Activated CD4-positive, alpha-beta T cell treated with anti-CD3 and anti-CD28 coated beads for 48 hours (primary cell): ENCODE data around the gene REPS2.

Source experiments
- DNase-seq: peaks from one replicate; pipeline ENCODE4 v3.0.0-alpha.2; 2020

Gene REPS2

DNA sequence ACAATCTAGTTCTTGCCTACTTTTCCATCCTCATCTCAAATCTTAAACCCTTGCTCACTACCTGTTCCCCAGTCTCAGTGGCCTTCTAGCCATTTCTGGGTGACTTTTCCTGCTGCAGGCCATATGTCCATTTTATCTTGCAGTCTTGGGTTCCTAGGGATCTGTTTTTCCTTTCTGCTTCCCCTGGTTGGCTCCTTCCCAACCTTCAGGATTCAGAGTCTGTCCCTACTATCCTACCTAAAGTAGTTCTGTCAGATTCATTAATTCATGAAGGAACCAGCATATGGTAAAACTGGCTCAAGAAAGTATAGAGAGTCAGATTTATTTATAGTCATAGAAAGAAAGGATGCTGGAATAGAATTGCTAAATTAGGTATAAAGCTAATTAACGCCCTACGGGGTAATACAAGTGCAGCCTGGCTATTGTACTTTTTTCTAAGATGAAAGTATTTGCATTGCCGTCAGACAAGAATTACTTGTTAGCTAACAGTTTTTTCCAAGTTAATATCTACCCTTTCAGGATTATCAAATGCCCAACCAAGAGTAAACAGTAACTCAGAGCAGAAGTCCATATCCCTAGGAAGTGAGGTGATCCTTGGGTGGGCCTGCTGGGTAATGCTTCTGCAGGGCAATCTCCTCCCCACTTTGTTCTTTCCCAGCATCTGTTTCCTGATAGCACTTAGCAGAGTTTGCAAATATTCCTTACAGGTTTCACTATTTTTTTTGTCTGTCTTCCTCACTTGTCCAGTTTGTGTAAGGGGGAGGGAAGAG is 63.6 kb downstream of the REPS2 start:
- no peak for DNase-seq

DNA sequence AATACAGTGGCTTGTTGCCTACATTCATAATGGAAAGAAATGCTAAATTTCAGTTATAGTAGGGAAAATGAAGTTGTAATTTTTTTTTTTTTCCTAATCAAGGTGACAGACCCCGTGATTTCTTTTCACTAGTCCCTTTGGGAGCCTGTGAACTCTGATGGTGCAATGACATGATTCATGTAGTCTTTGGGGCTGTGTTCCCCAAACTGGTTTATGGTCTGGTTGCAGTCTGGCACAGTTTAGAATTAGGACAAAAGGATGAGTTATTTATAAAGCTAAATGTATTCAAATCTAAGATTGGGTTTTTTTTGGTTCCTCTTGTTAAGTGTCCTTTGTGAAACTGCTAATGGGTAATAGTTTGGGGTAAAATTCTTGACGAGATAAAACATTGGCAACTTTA is 66.0 kb downstream of the REPS2 start:
- DNase-seq = no peak

DNA sequence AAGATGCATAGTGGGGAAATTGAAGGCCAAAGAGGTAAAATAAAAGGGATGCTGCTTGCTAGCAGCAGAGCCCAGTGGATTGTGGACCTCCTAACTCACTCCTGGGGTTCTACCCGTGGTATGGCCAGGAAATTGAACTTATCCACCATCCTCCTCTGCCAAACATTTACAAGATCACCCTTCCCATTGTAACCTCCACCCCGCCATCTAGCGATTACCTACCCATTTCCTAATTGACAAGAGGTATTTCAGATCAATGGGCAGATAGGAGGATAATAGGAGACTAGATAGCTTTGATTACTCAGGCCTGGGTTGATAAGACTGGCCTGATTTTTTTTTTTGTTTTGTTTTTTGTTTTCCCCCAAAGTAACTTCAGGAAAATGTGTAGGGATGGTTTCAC is 67.8 kb downstream of the REPS2 start:
- no peak for DNase-seq

DNA sequence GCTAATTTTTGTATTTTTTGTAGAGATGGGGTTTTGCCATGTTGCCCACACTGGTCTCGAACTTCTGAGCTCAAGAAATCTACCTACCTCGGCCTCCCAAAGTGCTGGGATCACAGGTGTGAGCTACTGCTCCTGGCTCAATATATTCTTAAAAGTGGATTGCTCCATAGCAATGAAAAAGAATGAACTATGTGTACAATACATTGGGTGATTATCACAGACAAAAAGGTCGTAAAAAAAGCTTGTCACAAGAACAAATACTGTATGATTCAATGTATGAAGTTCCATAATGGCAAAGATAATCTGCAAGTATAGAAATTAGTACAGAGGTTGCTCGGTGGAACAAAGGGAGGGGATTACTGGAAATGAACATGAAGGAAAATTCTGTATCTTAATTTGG is 70.7 kb downstream of the REPS2 start:
- no peak for DNase-seq

DNA sequence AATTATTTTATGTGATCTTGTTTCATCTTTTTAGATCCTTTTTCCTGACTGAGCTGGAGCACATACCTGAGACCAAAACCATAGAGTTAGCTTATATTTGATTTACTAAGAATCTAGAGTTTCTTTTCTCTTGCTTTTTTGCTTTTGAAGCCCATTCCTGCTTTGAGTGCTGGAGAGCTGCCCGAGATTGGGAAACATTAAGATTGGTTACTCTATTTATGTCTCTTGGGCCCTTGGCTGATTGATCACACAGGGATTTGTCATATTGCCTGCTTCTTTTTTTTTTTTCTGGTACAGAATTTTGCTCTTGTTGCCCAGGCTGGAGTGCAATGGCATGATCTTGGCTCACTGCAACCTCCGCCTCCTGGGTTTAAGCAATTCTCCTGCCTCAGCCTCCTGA is 73.9 kb downstream of the REPS2 start:
- DNase-seq = no peak

GRCh38 chrX:17020851-17021821 is 74.7 kb downstream of the REPS2 start:
- no peak for DNase-seq

DNA sequence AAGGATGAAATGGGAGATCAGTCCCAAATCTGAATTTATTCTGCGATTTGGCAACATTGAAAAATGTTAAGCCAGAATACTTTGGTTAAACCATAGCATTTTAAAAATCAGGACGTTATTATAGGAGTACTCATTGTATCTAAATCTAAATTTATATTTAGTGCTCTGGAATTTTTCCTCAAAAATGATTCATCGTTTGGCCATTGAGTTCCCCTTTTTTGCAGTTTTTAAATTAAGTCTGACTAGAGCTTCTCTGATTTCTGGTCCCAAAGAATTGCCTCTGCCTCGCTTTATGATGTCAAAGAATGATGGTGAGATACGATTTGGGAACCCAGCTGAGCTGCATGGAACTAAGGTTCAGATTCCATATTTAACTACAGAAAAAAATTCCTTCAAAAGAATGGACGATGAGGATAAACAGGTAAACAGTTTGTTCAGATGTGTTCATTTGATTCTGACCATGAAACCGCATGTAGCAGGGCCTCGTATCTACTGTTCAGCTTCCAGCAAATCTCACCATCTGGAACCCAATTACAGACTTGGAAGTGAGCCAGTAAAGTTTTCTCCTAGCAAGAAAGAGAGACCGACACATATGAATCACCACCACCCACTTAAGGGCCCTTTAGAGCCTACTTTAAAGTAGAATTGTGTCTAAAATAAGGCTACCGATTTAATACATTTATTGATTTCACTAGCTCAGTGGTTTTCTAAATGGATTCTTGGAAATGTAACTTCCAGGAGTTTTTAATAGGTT is 75.6 kb downstream of the REPS2 start:
- no peak for DNase-seq

DNA sequence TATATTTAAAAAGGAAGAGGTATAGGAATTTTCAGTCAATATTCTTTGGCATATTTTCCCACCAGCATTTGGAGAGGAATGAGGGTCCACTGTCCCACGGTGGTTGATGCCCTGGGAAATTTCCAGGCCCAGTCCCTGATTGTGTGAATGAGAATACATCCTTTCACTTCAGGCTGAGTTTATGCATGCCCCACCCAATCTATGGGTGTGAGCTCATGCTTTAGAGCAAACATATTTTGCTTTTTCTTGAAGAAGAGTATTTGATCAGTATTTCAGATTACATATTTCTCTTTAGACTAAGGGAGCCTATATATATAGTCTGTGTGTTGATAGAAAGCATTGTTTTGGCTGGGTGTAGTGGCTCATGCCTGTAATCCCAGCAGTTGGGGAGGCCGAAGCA is 77.2 kb downstream of the REPS2 start:
- DNase-seq = no peak

DNA sequence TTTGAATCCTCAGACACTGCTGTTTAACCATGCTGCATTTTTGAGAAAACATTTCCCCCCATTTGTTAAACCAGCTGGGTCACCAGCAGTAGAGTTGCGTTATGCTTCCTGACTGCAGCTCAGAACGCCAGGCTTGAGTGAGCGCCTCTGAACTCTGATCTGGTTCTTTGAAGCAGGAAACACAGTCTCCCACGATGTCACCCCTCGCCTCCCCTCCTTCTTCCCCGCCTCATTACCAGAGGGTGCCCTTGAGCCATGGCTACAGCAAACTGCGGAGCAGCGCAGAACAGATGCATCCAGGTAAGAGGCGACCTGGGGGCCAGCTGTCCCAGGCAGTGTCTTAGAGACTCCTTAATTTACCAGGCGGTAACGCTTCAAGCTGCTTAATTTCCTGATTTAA is 78.4 kb downstream of the REPS2 start:
- DNase-seq = no peak

GRCh38 chrX:17025621-17026302 is 79.3 kb downstream of the REPS2 start:
- DNase-seq = no peak

DNA sequence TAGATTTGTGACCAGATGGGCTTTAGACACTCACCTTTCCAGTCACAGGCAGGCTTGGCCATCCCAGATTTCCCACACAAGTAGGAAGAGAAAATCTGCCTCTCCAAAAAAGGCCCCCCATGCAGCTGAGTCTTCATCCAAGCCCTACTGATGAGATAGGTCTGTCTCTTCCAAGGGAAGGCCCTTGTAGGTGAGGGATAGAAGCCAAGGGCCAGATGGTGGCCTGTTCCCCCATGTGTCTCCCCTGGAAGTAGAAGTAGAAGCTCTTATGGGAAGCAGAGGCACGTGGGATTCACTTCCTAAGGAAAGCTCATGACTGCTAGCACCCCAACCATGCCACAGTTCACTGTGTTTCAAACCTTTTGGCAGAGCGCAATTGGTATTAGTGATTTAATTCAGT is 81.5 kb downstream of the REPS2 start:
- no peak for DNase-seq

DNA sequence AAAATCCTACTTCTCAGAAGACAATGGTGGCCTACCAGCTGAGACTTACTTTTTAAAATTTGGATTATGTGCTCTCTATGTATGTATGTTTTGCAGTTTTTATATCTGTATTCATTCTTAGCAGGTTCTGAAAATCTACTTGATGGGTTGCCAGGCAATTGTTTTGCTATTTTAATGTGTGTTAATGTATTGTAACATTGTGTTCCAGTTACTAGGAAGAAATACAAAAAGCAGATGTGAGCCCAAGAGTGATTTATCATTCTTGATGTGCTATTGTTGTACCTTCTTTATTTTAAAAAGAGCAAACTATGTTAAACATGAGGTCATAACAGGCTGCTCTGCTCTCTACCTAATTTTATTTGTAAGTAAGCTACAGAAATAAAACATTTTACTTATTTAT is 81.9 kb downstream of the REPS2 start:
- no peak for DNase-seq

DNA sequence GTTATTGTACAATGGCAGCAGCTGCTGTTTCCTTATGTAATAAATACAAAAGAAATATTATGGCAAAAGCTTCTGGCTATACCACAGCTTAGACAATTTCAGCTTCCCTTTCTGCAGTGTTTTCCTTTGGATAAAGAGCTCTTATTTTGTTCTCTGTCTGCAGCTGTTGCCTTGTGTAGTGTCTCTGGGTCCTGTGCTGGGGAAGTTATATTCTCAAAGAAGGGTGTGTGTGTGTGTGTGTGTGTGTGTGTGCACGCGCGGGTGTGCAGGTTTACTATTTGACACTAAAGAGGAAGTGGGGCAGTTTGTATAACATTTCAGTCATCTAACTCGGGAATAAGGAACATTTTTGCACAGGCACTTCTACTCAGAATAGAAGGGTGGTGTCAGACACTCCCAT is 83.6 kb downstream of the REPS2 start:
- no peak for DNase-seq

GRCh38 chrX:17030580-17031270 is 84.3 kb downstream of the REPS2 start:
- DNase-seq = no peak

GRCh38 chrX:17031827-17032226 is 85.4 kb downstream of the REPS2 start:
- no peak for DNase-seq

GRCh38 chrX:17032351-17032750 is 85.9 kb downstream of the REPS2 start:
- no peak for DNase-seq

DNA sequence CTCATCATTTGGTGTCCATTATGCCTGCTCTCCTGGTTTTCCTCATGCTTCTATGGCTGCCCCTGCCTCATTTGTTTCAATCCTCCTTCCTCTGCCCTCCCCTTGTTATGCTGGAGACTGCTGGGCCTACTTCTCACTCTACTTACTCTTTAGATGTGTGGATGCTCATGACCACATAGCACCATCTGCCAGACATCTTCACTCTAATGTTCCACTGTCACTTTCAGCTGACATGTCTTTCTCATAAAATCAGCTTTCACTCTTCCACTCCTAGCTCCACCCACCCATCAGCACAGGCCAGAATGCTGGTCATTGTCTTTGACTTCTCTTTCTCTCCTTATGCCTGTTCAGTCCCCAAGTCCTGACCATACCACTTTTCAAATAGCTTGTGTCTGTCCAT is 86.8 kb downstream of the REPS2 start:
- no peak for DNase-seq

DNA sequence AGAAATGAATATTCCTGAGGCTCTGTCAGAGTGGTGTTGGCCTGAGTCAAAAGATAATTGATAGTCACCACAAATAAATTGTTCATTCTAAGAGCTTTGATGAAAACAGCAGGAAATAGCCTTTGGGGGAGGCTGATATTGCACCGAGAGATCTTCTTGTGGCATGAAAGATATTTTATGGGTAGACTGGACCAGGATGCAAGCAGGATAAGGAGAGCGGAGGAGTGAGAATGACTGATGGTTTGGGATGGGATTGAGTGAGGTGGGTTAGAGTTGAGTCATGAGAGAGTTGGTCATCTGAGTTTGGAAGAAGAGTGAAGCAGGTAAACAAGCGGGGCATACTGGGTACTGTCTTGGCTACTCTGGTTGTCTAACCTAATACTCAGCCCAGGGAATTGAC is 88.7 kb downstream of the REPS2 start:
- no peak for DNase-seq

DNA sequence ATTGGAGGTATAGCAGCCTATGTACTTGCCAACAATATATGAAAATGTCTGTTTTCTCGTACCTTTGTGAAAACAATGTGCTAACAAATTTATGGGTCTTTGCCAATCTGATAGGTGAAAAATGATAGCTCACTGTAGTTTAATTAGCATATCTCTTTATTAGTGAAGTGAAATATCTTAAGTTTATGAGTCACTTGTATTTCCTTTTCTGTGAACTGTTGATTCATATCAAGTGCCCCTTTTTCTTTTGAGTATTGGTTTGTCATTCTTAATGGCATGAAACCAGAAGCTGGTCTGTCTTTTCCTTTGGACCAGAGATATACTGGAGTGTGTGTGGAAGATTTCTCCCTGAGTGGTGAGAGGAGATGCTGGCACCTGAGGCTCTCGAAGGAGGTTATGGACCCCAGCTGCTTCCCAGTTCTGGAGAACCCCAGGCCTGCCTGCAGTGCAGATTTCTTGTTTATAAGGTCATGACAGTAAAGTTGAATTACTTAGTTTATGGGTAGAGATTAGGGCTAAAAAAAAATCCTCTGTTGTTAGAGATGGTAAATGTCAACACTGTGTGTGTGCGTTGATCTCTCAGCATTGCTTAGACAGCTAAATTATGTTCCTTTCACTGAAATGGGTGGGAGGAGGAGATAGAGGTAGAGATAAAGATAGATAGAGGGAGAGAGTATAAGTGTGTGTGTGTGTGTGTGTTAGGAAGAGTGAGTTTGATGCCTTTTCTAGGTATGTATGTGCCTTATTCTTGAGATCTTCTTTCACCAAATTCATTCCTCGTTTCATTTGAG is 89.9 kb downstream of the REPS2 start:
- DNase-seq = no peak

DNA sequence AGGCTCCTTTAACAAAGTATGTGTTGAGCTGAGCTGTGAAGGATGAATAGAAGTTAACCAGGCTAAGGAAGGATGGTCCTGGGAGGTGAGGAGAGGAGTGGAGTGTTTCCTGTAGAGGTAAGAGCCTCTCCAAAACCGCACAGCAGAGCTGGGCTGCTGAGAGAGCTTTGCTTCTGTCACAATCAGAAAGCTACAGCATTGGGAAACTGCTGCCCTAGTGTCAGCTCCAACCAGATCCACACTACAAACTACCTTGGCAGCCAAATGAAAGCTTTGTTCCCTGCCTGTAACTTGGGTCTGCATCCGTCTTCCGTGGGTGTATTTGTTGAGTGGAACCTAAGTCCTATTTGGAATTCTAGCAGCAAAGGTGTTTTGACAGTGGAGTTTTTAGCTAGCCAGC is 91.8 kb downstream of the REPS2 start:
- DNase-seq = no peak

- DNase-seq = no peak
Measured at GRCh38 chrX:17038681-17039161, 92.3 kb downstream of the REPS2 start.
